Measurements from ENCODE around the gene SH3GL1.

GRCh38 chr19:4350726-4351125 lies 49.6 kb downstream of the SH3GL1 start:
- TF ChIP-seq CTCF (IDR thresholded peaks at IDR 0.05) (no peak), ZC3H11A (IDR thresholded peaks at IDR 0.05) (no peak), USF2 (IDR thresholded peaks at IDR 0.05) (no peak), MAZ (IDR thresholded peaks at IDR 0.05; ENCODE audit: borderline replicate concordance, low read depth, low read length) (no peak), REST (IDR thresholded peaks at IDR 0.05) (no peak), HOXA7 (CRISPR knock-in tag; IDR thresholded peaks at IDR 0.05) (no peak), MAX (IDR thresholded peaks at IDR 0.05) (no peak), CEBPB (IDR thresholded peaks at IDR 0.05) (no peak), POLR2A (IDR thresholded peaks at IDR 0.05; ENCODE audit: low read length) (no peak)
